GM19455 (cell line): ENCODE results near the gene GPC5.

ENCODE experiments used
- ATAC-seq: cut with Tn5 transposase; IDR thresholded peaks from one replicate; pipeline ENCODE4 v1.9.1; 2021; ENCODE audit not compliant: unreplicated experiment

Gene GPC5

GRCh38 chr13:92589955-92590354 lies 1191.5 kb downstream of the GPC5 start:
- ATAC-seq, result no peak

GRCh38 chr13:92590503-92590908 lies 1192.1 kb downstream of the GPC5 start:
- ATAC-seq, result no peak

GRCh38 chr13:92591117-92591516 lies 1192.7 kb downstream of the GPC5 start:
- ATAC-seq, result no peak

GRCh38 chr13:92592757-92593156 lies 1194.3 kb downstream of the GPC5 start:
- no peak for ATAC-seq

- ATAC-seq, result no peak
Measured at GRCh38 chr13:92602560-92602959, 1204.1 kb downstream of the GPC5 start.

- no peak for ATAC-seq
Measured at GRCh38 chr13:92609376-92609775, 1211.0 kb downstream of the GPC5 start.

GRCh38 chr13:92612892-92613291 lies 1214.5 kb downstream of the GPC5 start:
- no peak for ATAC-seq

- no peak for ATAC-seq
Measured at GRCh38 chr13:92613921-92614320, 1215.5 kb downstream of the GPC5 start.

GRCh38 chr13:92621985-92622384 lies 1223.6 kb downstream of the GPC5 start:
- ATAC-seq, result no peak

- ATAC-seq, result no peak
Measured at GRCh38 chr13:92622905-92623304, 1224.5 kb downstream of the GPC5 start.

- no peak for ATAC-seq
Measured at GRCh38 chr13:92626274-92626673, 1227.9 kb downstream of the GPC5 start.

GRCh38 chr13:92640936-92641335 lies 1242.5 kb downstream of the GPC5 start:
- no peak for ATAC-seq

- no peak for ATAC-seq
Measured at GRCh38 chr13:92649140-92649813, 1250.9 kb downstream of the GPC5 start.

- ATAC-seq, result no peak
Measured at GRCh38 chr13:92656103-92656502, 1257.7 kb downstream of the GPC5 start.

GRCh38 chr13:92656648-92657047 lies 1258.2 kb downstream of the GPC5 start:
- no peak for ATAC-seq

- no peak for ATAC-seq
Measured at GRCh38 chr13:92657565-92657964, 1259.1 kb downstream of the GPC5 start.

- no peak for ATAC-seq
Measured at GRCh38 chr13:92658293-92658692, 1259.9 kb downstream of the GPC5 start.

GRCh38 chr13:92661406-92661805 lies 1263.0 kb downstream of the GPC5 start:
- ATAC-seq, result no peak

GRCh38 chr13:92668157-92668556 lies 1269.7 kb downstream of the GPC5 start:
- no peak for ATAC-seq

GRCh38 chr13:92670096-92670495 lies 1271.7 kb downstream of the GPC5 start:
- ATAC-seq, result no peak

- ATAC-seq, result no peak
Measured at GRCh38 chr13:92671821-92672220, 1273.4 kb downstream of the GPC5 start.

- ATAC-seq, result no peak
Measured at GRCh38 chr13:92676246-92676645, 1277.8 kb downstream of the GPC5 start.

- no peak for ATAC-seq
Measured at GRCh38 chr13:92677571-92677970, 1279.2 kb downstream of the GPC5 start.
